GM12878 (cell line): ENCODE measurements around the gene RPL7A. TPM values are rescaled to one million over a fixed set of nuclear protein-coding genes. Genes with fewer than 3 reads are reported as not detected.

Source experiments
- ATAC-seq: fragments of 200-7000 bp; cut with Tn5 transposase; 3 replicates; pipeline ENCODE4 v1.9.1; 2020; ENCODE audit warnings: mild to moderate bottlenecking, moderate library complexity
- BruUV-seq: library from RNA; stranded (reverse); fragments of 400-500 nt; replicated peaks from 2 replicates; lab custom pipeline; 2021; lab: Mats Ljungman, UMichigan
- CTCF ChIA-PET: fragments of 300-600 bp; sonication (Branson Sonifier 250); formaldehyde crosslinking; extraction: SDS; loops from one replicate; lab custom pipeline; 2021; ENCODE audit warnings: inconsistent platforms; lab: Yijun Ruan, JAX
- POLR2A ChIA-PET: fragments of 350-600 bp; formaldehyde crosslinking; extraction: SDS; loops from one replicate; lab custom pipeline; 2021; ENCODE audit warnings: inconsistent platforms; lab: Charles Lee
- RAD21 ChIA-PET: fragments of 300-600 bp; sonication (Branson Sonifier 250); formaldehyde crosslinking; loops from one replicate; lab custom pipeline; 2023; ENCODE audit warnings: antibody characterized with exemption; ENCODE audit not compliant: unreplicated experiment; lab: Charles Lee
- SMC1A ChIA-PET: fragments of 300-600 bp; sonication (Branson Sonifier 250); formaldehyde crosslinking; loops from one replicate; lab custom pipeline; 2023; ENCODE audit not compliant: unreplicated experiment, uncharacterized antibody; lab: Charles Lee
- DNase-seq: peaks from one replicate; pipeline ENCODE4 v3.0.0-alpha.2; 2011; ENCODE audit warnings: low read depth, low spot score
- FAIRE-seq: peaks from 3 replicates; lab custom pipeline; 2011; peaks lifted over from hg19 to GRCh38; lab: Jason Lieb, UNC
- H2AFZ ChIP-seq: 2 replicates; pipeline ENCODE4 v1.6.0; 2011; ENCODE audit warnings: low read depth, low read length, control low read depth; ENCODE audit not compliant: control insufficient read depth
- H3K27ac ChIP-seq: 2 replicates; pipeline ENCODE4 v1.5.1; 2011; ENCODE audit warnings: control low read depth; ENCODE audit not compliant: control insufficient read depth, insufficient read depth
- H3K27me3 ChIP-seq, 2 experiments: replicated peaks in 1 of 2; 2 replicates each; pipeline versions ENCODE4 v1.6.0 to v1.6.1; 2011; ENCODE audit warnings: low read length in 1 of 2; ENCODE audit not compliant: control insufficient read depth in 2 of 2, insufficient read depth in 2 of 2
- H3K36me3 ChIP-seq, 2 experiments: 2 replicates each; pipeline ENCODE4 v1.5.1; 2011; ENCODE audit warnings: low read length in 1 of 2; ENCODE audit not compliant: control insufficient read depth in 2 of 2, insufficient read depth in 2 of 2
- H3K4me1 ChIP-seq: 2 replicates; pipeline ENCODE4 v1.6.1; 2011; ENCODE audit warnings: mild to moderate bottlenecking, low read length, moderate library complexity, mixed read lengths; ENCODE audit not compliant: control insufficient read depth, insufficient read depth
- H3K4me2 ChIP-seq: 2 replicates; pipeline ENCODE4 v1.6.0; 2011; ENCODE audit warnings: control low read depth; ENCODE audit not compliant: control insufficient read depth, insufficient read depth
- H3K4me3 ChIP-seq: fragments of 200-600 bp; sonication (generic); 2 replicates; pipeline ENCODE4 v1.5.1; 2016
- H3K79me2 ChIP-seq: 2 replicates; pipeline ENCODE4 v1.6.0; 2011; ENCODE audit warnings: low read length; ENCODE audit not compliant: control insufficient read depth, insufficient read depth
- H3K9ac ChIP-seq: 2 replicates; pipeline ENCODE4 v1.8.0; 2011; ENCODE audit warnings: low read length, control low read depth, mixed read lengths; ENCODE audit not compliant: control insufficient read depth, insufficient read depth
- H3K9me3 ChIP-seq: replicated peaks from 3 replicates; pipeline ENCODE4 v1.5.1; 2011; ENCODE audit warnings: mild to moderate bottlenecking, low read length; ENCODE audit not compliant: control insufficient read depth, insufficient read depth
- H4K20me1 ChIP-seq: 2 replicates; pipeline ENCODE4 v1.6.0; 2011; ENCODE audit not compliant: control insufficient read depth, insufficient read depth
- ATF3 ChIP-seq: IDR thresholded peaks from 2 replicates; pipeline ENCODE4 v1.6.1; 2011; ENCODE audit warnings: low read depth, mild to moderate bottlenecking, low read length, moderate library complexity, borderline replicate concordance; ENCODE audit errors: extremely low read depth
- BCL11A ChIP-seq: IDR thresholded peaks from 2 replicates; pipeline ENCODE4 v1.6.1; 2011; ENCODE audit warnings: low read depth, low read length
- CBX5 ChIP-seq: sonication (generic); IDR thresholded peaks from 2 replicates; pipeline ENCODE4 v1.6.1; 2016; ENCODE audit warnings: low read depth, moderate library complexity, mild to moderate bottlenecking, inconsistent platforms
- CUX1 ChIP-seq: IDR thresholded peaks from 2 replicates; pipeline ENCODE4 v1.6.1; 2012; ENCODE audit warnings: improper control_type of control experiment, low read depth, low read length; ENCODE audit not compliant: insufficient replicate concordance
- ESRRA ChIP-seq: IDR thresholded peaks from 2 replicates; pipeline ENCODE4 v1.6.1; 2012; ENCODE audit warnings: mild to moderate bottlenecking, low read length, improper control_type of control experiment
- GABPA ChIP-seq: IDR thresholded peaks from 2 replicates; pipeline ENCODE4 v1.6.1; 2014; ENCODE audit warnings: antibody characterized with exemption, low read depth, mild to moderate bottlenecking, inconsistent platforms
- GATAD2B ChIP-seq: fragments of 450-650 bp; conservative IDR thresholded peaks from 2 replicates; pipeline ENCODE4 v1.6.1; 2017; ENCODE audit warnings: low read depth, mild to moderate bottlenecking, moderate library complexity
- IKZF1 ChIP-seq: fragments of 450-650 bp; conservative IDR thresholded peaks from 2 replicates; pipeline ENCODE4 v1.6.1; 2017; ENCODE audit warnings: antibody characterized with exemption, mild to moderate bottlenecking
- NR2F1 ChIP-seq: fragments of 450-650 bp; conservative IDR thresholded peaks from 2 replicates; pipeline ENCODE4 v1.6.1; 2017; ENCODE audit warnings: mild to moderate bottlenecking
- PRDM15 ChIP-seq: fragments of 450-650 bp; formaldehyde crosslinking; IDR thresholded peaks from 2 replicates; pipeline ENCODE4 v1.4.0; 2020; ENCODE audit warnings: mild to moderate bottlenecking, moderate library complexity
- SREBF1 ChIP-seq: IDR thresholded peaks from 2 replicates; pipeline ENCODE4 v1.6.1; 2012; ENCODE audit warnings: mild to moderate bottlenecking, low read length
- ZNF622 ChIP-seq: fragments of 450-650 bp; IDR thresholded peaks from 2 replicates; pipeline ENCODE4 v1.6.1; 2017; ENCODE audit warnings: mild to moderate bottlenecking, inconsistent platforms
- WGBS: methylation state at CpG from one replicate; pipeline ENCODE4 v1.1.6; 2016; ENCODE audit warnings: low lambda C conversion rate; ENCODE audit not compliant: insufficient replicate concordance, insufficient coverage; ENCODE audit errors: missing lambda C conversion rate; 5-methylcytosine and 5-hydroxymethylcytosine counted together
- in situ Hi-C: fragments of 300-500 bp; cut with MboI; formaldehyde crosslinking; loops from 9 replicates; pipeline ENCODE4 v1.14.3; 2018; ENCODE audit warnings: mixed read lengths
- intact Hi-C: fragments of 100-400 bp; cut with micrococcal nuclease; formaldehyde crosslinking; loops from one replicate; pipeline ENCODE4 v1.14.2; 2022; ENCODE audit not compliant: unreplicated experiment
- polyA plus RNA-seq, 11 experiments: library from polyadenylated mRNA; depleted of rRNA in 4 of 11; unstranded in 6 of 11; stranded (reverse) in 5 of 11; fragments of >200 nt; fragmentation: Nextera tagmentation in 4 of 11; fragmentation: Illumina TruSeq in 1 of 11; extraction: Ambion mirVana in 4 of 11; extraction: Trizol in 1 of 11; gene quantifications; 1 replicate in 1 of 11; 2 replicates in 10 of 11; pipeline versions ENCODE4 v1.2.1 to v1.2.3, GENCODE V29; 2011 to 2016; ENCODE audit warnings: inconsistent platforms in 2 of 11, missing spikeins in 2 of 11, low read depth in 1 of 11
- total RNA-seq, 4 experiments: library from RNA; depleted of rRNA in 3 of 4; stranded (reverse); fragments of >200 nt in 3 of 4; fragmentation: Illumina TruSeq in 1 of 4; extraction: Trizol in 1 of 4; gene quantifications; 2 replicates each; pipeline versions ENCODE4 v1.2.1 to v1.2.3, GENCODE V29; 2013 to 2021

RPL7A gene
- total and polyA plus RNA-seq, 10 of the 15 experiments (the other 5 are each of a cell fraction or from before 2014, with no cell fraction given), result 917 to 5,193 (median 3,326) TPM

GRCh38 chr9:133378408-133378962 lies 30.5 kb downstream of the RPL7A start:
- Histone ChIP-seq H3K4me2 (no peak overlapping the region), H3K36me3 (no peaks in the 10 kb centered on the region), H2AFZ (no peak overlapping the region), H3K4me1 (no peaks in the 10 kb centered on the region), H3K27me3 (no peaks in the 10 kb centered on the region), H4K20me1 (no peaks in the 10 kb centered on the region), H3K79me2 (peaks cover 24% of the 10 kb centered on the region), H3K9me3 (no peaks in the 10 kb centered on the region; the same call in 2 of the 3 replicates), H3K27ac (no peak overlapping the region), H3K9ac (no peak overlapping the region), H3K4me3 (no peak overlapping the region)
- no TSS peak for BruUV-seq
- in situ Hi-C loops, result no loop called here
- ChIA-PET CTCF (interaction anchor here (0.8 to 1.4 kb wide), 4 partner anchors 25 to 138 kb away, joined by 3 to 4 read pairs (median 4); no protein-coding TSS in a partner anchor), RAD21 (interaction anchor here (1.0 kb wide), 1 partner anchor 22 kb away, joined by 3 read pairs; no protein-coding TSS in a partner anchor), SMC1A (interaction anchor here (1.7 kb wide), 1 partner anchor 80 kb away, joined by 3 read pairs; no protein-coding TSS in a partner anchor), POLR2A (interaction anchor here (1.0 to 2.9 kb wide), 2 partner anchors 30 to 36 kb away, joined by 3 to 12 read pairs; partner anchors contain the start of genes MED22 and RPL7A)
- DNase-seq, result no peak
- FAIRE-seq, result no peak
- WGBS, result 78% methylated on average over 1 of the region's 1 CpG
- no peak for ATAC-seq
- intact Hi-C loops, result loop anchor here (5.0 kb wide), 1 partner anchor 39 kb away; the partner anchor contains the start of gene REXO4
- no peak for TF ChIP-seq NR2F1
- no peak for TF ChIP-seq ESRRA
- TF ChIP-seq SREBF1, result no peak
- no peak for TF ChIP-seq BCL11A
- TF ChIP-seq IKZF1, result no peak
- no peak for TF ChIP-seq GABPA
- no peak for TF ChIP-seq PRDM15
- TF ChIP-seq ZNF622, result no peak
- no peak for TF ChIP-seq GATAD2B
- no peak for TF ChIP-seq ATF3
- TF ChIP-seq CBX5, result no peak
- no peak for TF ChIP-seq CUX1
